Jurkat, Clone E6-1 (cell line): Measurements from ENCODE around the gene ARMH4.

Experiments used
- DNase-seq: peaks from one replicate; pipeline ENCODE4 v3.0.0-alpha.2; 2011; ENCODE audit warnings: low read depth, low spot score
- H3K4me3 ChIP-seq: 2 replicates; pipeline ENCODE4 v1.5.1; 2011; ENCODE audit warnings: mild to moderate bottlenecking, low read length, control low read depth, moderate library complexity

ARMH4 gene

GRCh38 chr14:58071341-58071740 lies 80.7 kb downstream of the ARMH4 start:
- DNase-seq = no peak
- H3K4me3 ChIP-seq = no peak overlapping the region

DNA sequence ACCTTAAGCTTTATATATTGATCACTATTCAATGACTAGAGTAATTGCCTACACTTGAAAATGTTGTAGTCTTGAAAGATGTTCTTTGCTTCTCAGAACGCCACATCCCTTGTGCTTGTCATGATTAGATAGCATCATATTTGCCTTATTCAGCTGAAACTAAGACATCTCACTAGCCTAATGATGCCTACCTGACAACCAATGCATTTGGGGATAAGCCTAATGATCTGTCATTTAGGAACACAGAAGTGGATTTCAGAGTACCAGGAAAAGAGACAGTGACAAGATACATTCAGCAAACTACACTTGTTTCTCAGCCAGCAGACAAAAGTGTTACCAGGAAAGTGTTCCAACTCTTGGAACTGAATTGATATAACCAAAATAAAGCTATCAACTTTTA lies 83.7 kb downstream of the ARMH4 start:
- DNase-seq = no peak
- no peak overlapping the region for H3K4me3 ChIP-seq

DNA sequence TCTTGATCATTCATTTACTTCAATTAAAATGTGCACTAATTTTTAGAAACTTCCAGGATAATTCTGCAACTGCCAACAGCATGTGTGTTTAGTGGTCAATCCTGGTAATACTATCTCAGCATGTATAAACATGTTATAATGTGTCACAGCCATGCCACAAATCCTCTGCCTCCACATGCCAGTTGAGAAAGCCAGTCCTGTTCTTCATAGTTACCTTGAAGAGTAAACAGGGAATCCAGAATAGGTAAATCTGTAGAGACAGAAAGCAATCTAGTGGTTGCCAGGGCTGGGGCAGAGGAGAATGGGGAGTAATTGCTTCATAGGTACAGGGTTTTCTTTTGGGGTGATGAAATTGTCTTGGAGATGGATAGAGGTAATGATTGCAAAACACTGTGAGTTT lies 85.9 kb downstream of the ARMH4 start:
- no peak for DNase-seq
- H3K4me3 ChIP-seq = no peak overlapping the region

DNA sequence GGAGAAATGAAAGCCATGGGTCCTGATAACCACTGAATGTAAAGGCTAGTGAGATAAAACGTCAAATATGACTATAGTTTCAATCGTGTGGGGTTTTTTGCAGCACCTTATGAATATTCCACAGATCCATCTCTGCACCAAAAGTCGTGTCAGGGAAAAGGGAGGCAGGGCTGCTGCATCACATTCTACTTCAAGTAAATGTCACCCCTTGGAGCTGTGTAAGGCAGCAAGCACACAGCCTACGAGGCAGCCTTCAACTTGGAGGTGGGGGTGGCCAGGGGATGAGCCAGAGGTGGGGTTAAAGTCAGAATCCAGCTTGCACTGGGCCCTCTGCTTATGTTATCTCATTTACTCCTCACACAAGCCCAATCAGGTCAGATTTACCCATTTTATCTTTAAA lies 90.4 kb downstream of the ARMH4 start:
- no peak overlapping the region for H3K4me3 ChIP-seq
- DNase-seq = no peak

- no peak for DNase-seq
- no peak overlapping the region for H3K4me3 ChIP-seq
Observed at GRCh38 chr14:58060898-58061297, 91.1 kb downstream of the ARMH4 start.

DNA sequence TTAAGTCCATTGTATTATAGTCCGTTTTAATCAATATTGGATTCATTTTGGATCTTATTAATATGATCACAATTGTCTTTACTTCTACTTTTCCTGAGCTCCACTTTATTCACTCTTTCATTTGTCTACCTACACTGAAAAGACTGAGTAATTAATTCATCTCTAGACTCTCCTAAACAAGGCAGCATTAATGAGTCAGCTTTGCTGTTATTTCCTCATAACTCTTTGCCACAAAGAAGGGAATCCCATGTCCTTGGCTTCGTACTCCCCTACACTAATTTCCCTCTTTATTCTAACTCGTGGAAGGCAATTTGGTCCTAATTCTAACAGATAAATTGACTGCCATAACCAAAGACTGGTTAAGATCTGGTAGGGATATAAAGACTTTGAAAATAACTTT lies 91.9 kb downstream of the ARMH4 start:
- no peak for DNase-seq

GRCh38 chr14:58059126-58059525 lies 92.9 kb downstream of the ARMH4 start:
- DNase-seq = no peak
- H3K4me3 ChIP-seq = no peak overlapping the region

More for the DNA sequence above, 91.9 kb downstream of the ARMH4 start:
- no peak overlapping the region for H3K4me3 ChIP-seq

DNA sequence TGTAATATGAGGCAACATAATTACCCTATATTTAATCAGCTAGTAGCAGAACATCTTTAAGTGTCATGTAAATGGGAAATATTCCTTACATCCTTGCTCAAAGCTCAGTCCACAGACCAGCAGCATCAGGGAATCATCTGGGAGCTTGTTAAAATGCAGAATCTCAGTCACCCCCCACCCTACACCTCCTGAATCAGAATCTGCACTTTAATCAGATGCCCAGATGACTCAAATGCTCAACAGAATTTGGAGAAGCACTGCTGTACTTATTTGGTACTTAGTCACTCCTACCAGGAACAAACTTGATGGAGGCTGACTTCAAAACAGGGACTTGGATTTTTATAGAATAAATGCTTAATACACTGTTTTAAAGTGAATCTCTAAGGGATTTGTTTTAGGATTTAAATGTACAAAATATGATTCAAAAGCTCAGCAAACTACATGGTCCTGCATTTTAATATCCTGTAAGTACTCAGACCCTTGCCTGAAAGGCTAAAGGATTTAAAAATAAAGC lies 96.5 kb downstream of the ARMH4 start:
- H3K4me3 ChIP-seq = no peak overlapping the region
- DNase-seq = no peak

DNA sequence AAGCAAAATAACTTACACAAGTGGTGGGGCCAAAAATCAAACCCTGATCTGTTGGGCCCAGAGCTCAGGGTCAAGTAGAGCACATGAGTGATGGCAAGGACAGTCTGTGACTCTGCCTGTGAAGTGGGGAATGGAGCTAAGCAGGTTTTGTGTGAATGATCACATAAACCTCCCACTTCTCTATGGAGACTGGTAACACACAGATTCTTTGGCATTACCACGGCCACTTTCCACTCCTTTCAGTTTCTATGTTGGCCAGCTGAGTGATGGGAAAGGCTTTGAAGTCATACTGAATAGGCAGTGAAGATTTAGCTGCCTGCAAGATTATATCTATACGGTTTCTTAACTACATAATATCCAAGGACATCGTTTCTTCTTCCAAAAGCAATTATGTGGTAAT lies 97.9 kb downstream of the ARMH4 start:
- DNase-seq = no peak
- no peak overlapping the region for H3K4me3 ChIP-seq

- H3K4me3 ChIP-seq = no peak overlapping the region
- DNase-seq = no peak
Observed at GRCh38 chr14:58048219-58048618, 103.8 kb downstream of the ARMH4 start.

- DNase-seq = no peak
- H3K4me3 ChIP-seq = no peak overlapping the region
Observed at GRCh38 chr14:58027904-58028303, 124.1 kb downstream of the ARMH4 start.

DNA sequence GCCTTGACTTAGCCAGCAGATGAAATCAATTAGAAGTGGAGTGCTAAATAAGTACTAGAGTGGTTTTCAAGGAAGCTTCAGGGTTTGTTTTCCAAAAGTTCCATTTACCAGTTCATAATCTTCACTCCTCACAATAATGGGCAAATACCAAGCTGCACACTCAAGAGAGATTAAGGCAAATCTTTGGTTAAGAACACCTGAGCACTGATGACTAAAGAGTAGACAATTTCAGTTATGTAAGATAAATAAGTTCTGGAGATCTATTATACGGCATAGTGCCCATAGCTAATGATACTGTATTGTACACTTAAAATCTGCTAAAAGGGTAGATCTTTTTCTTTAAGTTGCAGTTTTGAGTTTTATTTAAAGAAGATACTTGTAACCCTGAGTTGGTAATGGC lies 125.0 kb downstream of the ARMH4 start:
- no peak overlapping the region for H3K4me3 ChIP-seq
- no peak for DNase-seq

DNA sequence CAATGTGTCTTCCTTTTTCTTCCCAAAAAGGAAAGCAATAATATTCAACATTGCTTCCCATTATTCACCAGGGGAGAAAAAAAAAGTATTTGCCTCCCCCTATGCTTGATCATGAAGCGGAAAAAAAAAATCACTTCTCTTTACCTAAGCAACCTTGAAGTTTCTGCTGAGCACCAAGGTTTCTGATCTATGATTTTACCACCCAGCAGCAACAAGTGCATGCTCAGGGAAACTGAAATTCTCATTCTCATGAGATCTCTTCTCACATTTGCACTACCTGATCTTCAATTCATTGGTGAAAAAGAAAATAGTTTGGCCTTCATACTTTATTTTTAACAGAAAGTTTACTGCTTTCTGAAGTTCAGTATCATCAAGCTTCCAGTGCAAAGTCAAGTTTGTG lies 125.8 kb downstream of the ARMH4 start:
- H3K4me3 ChIP-seq = no peak overlapping the region
- DNase-seq = no peak

GRCh38 chr14:58014778-58015177 lies 137.2 kb downstream of the ARMH4 start:
- DNase-seq = no peak
- no peak overlapping the region for H3K4me3 ChIP-seq

GRCh38 chr14:58002618-58003017 lies 149.4 kb downstream of the ARMH4 start:
- H3K4me3 ChIP-seq = no peak overlapping the region
- DNase-seq = no peak

DNA sequence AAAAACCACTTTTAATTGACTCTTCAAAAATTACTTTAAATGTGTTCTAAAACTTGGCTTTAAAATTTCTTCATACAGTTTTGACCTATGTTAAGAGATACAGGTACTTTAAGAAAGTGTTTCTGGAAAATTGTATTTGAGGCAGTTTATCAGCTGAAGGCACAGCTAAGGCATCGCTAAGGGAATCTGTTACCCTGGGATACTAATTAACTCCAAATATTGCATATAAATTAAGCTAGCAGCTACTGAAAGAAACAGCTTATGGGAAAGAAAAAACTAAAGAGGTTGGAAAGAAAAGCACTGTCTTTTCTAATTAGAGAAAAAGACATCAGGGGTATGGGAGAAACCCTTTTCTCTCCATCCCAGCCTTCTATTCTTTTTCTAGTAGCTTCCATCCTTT lies 152.0 kb downstream of the ARMH4 start:
- no peak overlapping the region for H3K4me3 ChIP-seq
- no peak for DNase-seq

DNA sequence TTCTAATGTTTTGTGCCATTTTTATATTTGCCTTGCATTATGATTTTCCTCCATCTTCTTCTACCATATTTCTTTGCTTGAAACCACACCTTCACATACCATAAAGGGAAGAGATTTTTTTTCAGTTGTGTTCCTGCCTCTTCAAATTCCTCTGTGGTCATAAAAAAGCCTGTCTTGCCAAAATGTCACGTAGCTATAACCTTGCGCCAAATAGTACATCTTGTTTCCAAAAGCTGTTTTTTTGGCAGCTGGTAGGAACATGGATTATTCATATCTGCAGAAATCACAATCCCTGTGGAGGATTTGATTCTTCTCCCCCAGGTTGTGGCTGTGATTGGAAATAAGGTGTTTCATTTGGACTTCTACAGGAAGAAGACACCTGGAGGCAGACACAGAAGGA lies 152.5 kb downstream of the ARMH4 start:
- no peak for DNase-seq
- no peak overlapping the region for H3K4me3 ChIP-seq

DNA sequence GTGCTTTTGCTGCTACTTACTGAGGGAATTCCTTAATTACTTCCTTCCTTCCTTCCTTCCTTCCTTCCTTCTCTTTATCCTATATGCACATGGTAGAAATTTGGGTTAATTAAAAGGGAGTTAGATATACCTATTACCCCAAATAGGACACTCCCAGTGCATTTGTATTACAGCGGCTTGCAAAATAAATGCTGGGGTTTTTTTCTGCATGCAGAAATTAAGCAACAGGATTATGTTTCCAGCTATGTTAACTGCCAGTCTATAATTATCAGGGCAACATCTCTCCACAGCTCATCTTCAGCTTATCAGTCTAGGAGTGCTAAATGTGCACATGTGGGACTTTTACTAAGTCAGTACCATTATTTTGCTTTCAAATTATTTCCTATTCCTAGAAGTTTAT lies 153.2 kb downstream of the ARMH4 start:
- DNase-seq = no peak
- H3K4me3 ChIP-seq = no peak overlapping the region

DNA sequence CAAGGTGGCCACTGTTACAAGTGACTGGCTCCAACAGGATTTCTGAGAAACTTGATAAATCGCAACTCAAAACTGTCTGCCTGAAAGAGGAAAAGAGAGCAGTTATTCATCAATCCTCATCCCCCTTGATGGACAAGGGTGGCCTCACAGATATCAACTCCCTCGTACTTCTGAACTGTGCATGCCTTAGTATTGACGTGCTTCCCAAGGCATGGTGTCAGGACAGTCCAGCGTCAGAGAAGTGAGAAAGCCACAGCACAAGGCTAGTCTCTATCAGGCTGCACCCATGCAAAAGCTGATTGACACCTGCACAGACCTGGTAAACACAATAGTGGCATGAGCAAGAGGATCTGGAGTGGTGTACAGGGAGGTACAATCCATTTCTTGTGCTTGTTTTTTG lies 160.7 kb downstream of the ARMH4 start:
- H3K4me3 ChIP-seq = no peak overlapping the region
- DNase-seq = no peak

DNA sequence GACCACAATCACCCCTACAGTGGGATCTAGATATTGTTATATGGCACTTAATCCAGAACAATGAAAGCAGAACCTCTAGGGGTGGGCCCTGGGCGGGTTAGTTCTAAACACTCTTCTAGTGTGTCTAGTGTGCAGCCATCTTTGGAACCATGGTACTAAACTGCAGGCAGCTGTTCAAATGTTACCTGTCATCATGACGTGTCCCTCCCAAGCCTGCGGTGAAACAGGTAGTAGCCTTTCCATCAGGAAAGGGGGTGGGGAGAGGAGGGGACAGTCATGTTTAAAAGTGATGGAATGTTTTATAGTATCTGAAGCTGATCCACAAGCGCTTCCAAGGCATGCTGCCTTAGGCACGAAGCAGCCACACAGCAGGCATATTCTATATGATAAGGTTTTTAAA lies 163.6 kb downstream of the ARMH4 start:
- no peak overlapping the region for H3K4me3 ChIP-seq
- DNase-seq = no peak

GRCh38 chr14:57987596-57988300 lies 164.3 kb downstream of the ARMH4 start:
- H3K4me3 ChIP-seq = no peak overlapping the region
- DNase-seq = no peak
